NT2/D1 (cell line): ENCODE measurements around the gene MATCAP1.

Source experiments
- SUZ12 ChIP-seq: IDR thresholded peaks from 2 replicates; pipeline ENCODE4 v1.6.1; 2011; ENCODE audit not compliant: insufficient read length, insufficient read depth; ENCODE audit errors: extremely low read depth
- YY1 ChIP-seq: IDR thresholded peaks from 2 replicates; pipeline ENCODE4 v1.6.1; 2011; ENCODE audit not compliant: insufficient read length, insufficient read depth

GRCh38 chr16:67191995-67192681, 8.4 kb upstream of the MATCAP1 start, which contains the start of gene E2F4:
- TF ChIP-seq SUZ12, result peak; percentile 82
- TF ChIP-seq YY1, result no peak
